Measurements from ENCODE around the gene AMZ1. TPM values are rescaled to one million over a fixed set of nuclear protein-coding genes. Genes with fewer than 3 reads are reported as not detected.

AMZ1 gene
- total and polyA plus RNA-seq, 2 experiments from 2014 or later, result 1.4 TPM; not detected in 1

DNA sequence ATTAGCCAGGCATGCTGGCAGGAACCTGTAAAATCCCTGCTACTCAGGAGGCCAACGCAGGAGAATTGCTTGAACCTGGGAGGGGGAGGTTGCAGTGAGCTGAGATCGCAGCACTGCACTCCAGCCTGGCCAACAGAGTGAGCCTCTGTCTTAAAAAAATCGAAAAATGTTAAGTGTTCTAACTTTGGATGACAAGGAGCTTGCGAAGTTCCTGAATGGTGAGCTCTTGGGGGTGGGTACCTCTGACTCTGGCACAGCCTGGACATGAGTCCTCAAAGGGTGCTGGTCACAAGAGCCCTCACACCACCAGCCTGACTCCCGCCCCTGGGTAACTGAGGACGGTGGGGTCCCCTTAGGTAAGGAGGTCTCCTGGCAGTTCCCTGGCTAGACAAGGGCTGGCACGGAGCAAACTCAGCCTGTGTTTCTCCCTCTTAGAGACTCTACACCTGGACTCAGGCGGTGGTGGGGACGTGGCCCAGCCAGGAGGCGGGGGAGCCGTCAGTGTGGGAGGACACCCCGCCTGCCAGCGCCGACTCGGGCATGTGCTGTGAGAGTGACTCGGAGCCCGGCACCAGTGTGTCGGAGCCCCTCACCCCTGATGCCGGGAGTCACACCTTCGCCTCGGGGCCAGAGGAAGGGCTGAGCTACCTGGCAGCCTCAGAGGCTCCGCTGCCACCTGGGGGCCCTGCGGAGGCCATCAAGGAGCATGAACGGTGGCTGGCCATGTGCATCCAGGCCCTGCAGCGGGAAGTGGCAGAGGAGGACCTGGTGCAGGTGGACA is 24.1 kb downstream of the AMZ1 start:
- Histone ChIP-seq H3K4me3 (no peak overlapping the region), H3K4me1 (ENCODE audit: insufficient read depth) (peaks cover 25% of the 10 kb centered on the region), H3K79me2 (no peaks in the 10 kb centered on the region), H3K9me3 (ENCODE audit: low read depth) (no peaks in the 10 kb centered on the region), H4K20me1 (ENCODE audit: insufficient read depth, poor library complexity, severe bottlenecking) (no peaks in the 10 kb centered on the region), H3K36me3 (replicated peaks; ENCODE audit: insufficient read depth, low read depth) (no peaks in the 10 kb centered on the region), H3K9me2 (replicated peaks; ENCODE audit: insufficient read depth) (no peaks in the 10 kb centered on the region), H2AFZ (no peak overlapping the region), H3K4me2 (no peak overlapping the region), H3K27me3 (no peaks in the 10 kb centered on the region), H3K27ac (no peak overlapping the region)
- TF ChIP-seq, protein P1, sequence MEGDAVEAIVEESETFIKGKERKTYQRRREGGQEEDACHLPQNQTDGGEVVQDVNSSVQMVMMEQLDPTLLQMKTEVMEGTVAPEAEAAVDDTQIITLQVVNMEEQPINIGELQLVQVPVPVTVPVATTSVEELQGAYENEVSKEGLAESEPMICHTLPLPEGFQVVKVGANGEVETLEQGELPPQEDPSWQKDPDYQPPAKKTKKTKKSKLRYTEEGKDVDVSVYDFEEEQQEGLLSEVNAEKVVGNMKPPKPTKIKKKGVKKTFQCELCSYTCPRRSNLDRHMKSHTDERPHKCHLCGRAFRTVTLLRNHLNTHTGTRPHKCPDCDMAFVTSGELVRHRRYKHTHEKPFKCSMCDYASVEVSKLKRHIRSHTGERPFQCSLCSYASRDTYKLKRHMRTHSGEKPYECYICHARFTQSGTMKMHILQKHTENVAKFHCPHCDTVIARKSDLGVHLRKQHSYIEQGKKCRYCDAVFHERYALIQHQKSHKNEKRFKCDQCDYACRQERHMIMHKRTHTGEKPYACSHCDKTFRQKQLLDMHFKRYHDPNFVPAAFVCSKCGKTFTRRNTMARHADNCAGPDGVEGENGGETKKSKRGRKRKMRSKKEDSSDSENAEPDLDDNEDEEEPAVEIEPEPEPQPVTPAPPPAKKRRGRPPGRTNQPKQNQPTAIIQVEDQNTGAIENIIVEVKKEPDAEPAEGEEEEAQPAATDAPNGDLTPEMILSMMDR (IDR thresholded peaks at IDR 0.05; ENCODE audit: poor library complexity), result no peak
- TF ChIP-seq EZH2 (IDR thresholded peaks at IDR 0.05; ENCODE audit: borderline replicate concordance) (no peak), EZH2phosphoT487 (IDR thresholded peaks at IDR 0.05; ENCODE audit: low read depth, severe bottlenecking, unreplicated experiment) (no peak)
- no peak for DNase-seq (ENCODE audit: low spot score)
- WGBS (ENCODE audit: low lambda C conversion rate, missing lambda C conversion rate), result 93% methylated on average over 25 of the region's 25 CpGs

DNA sequence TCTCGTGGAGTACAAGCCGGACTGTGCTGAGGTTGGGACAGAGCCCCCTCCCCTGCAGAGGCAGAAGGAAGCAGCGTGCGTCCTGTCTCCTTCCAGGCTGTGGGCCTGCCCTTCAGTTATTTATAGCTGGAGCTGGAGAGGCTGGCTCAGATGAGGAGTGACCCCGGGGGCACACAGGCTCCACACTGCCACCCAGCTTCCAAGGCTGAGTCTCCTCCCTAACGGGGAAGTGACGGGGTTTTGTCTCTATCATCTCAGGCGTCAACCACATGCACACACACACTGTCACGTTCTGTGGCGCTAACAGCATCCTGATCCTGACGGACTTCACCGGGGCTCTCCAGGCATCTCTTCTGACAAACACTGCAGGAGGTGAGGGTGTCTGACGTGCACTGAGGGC is 25.4 kb downstream of the AMZ1 start:
- no peak for DNase-seq (ENCODE audit: low spot score)
- Histone ChIP-seq H3K36me3 (replicated peaks; ENCODE audit: insufficient read depth, low read depth) (no peaks in the 10 kb centered on the region), H3K27ac (no peak overlapping the region), H3K27me3 (no peaks in the 10 kb centered on the region), H4K20me1 (ENCODE audit: insufficient read depth, poor library complexity, severe bottlenecking) (no peaks in the 10 kb centered on the region), H3K9me2 (replicated peaks; ENCODE audit: insufficient read depth) (no peaks in the 10 kb centered on the region), H3K4me3 (no peak overlapping the region), H3K4me1 (ENCODE audit: insufficient read depth) (peaks cover 27% of the 10 kb centered on the region), H3K4me2 (no peak overlapping the region), H2AFZ (no peak overlapping the region), H3K9me3 (ENCODE audit: low read depth) (no peaks in the 10 kb centered on the region), H3K79me2 (no peaks in the 10 kb centered on the region)
- no peak for TF ChIP-seq EZH2phosphoT487 (IDR thresholded peaks at IDR 0.05; ENCODE audit: low read depth, severe bottlenecking, unreplicated experiment)
- TF ChIP-seq, protein P1 (IDR thresholded peaks at IDR 0.05; ENCODE audit: poor library complexity), result no peak
- TF ChIP-seq EZH2 (IDR thresholded peaks at IDR 0.05; ENCODE audit: borderline replicate concordance), result no peak
- WGBS (ENCODE audit: low lambda C conversion rate, missing lambda C conversion rate), result 63% methylated on average over 13 of the region's 13 CpGs

DNA sequence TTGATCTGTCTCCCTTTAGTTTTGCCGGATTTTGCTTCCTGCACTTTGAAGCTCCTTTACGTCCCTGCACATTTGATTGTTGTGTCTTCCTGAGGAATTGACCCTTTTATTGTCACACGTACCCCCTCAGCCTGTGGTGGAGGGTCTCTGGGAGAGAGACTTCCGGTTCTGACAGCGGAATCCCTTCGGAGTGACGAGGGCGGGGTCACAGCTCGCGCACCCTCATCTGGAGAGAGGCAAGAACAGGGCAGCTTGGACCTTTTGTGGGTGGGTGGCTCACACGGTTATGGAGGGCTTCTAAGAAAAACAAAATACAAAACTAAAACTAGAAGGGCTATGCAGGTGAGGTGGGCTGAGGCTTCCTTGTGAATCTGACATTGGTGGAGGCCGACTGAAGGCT is 26.0 kb downstream of the AMZ1 start:
- Histone ChIP-seq H3K79me2 (no peaks in the 10 kb centered on the region), H2AFZ (no peak overlapping the region), H3K36me3 (replicated peaks; ENCODE audit: insufficient read depth, low read depth) (no peaks in the 10 kb centered on the region), H3K27me3 (no peaks in the 10 kb centered on the region), H3K4me2 (no peak overlapping the region), H3K4me3 (no peak overlapping the region), H3K27ac (no peak overlapping the region), H4K20me1 (ENCODE audit: insufficient read depth, poor library complexity, severe bottlenecking) (no peaks in the 10 kb centered on the region), H3K9me3 (ENCODE audit: low read depth) (no peaks in the 10 kb centered on the region), H3K9me2 (replicated peaks; ENCODE audit: insufficient read depth) (no peaks in the 10 kb centered on the region), H3K4me1 (ENCODE audit: insufficient read depth) (peaks cover 27% of the 10 kb centered on the region)
- 94% methylated on average over 12 of the region's 12 CpGs for WGBS (ENCODE audit: low lambda C conversion rate, missing lambda C conversion rate)
- no peak for TF ChIP-seq EZH2 (IDR thresholded peaks at IDR 0.05; ENCODE audit: borderline replicate concordance)
- TF ChIP-seq, protein P1 (IDR thresholded peaks at IDR 0.05; ENCODE audit: poor library complexity), result no peak
- TF ChIP-seq EZH2phosphoT487 (IDR thresholded peaks at IDR 0.05; ENCODE audit: low read depth, severe bottlenecking, unreplicated experiment), result no peak
- no peak for DNase-seq (ENCODE audit: low spot score)

All from hepatocyte (in vitro differentiated cells).